CD8-positive, alpha-beta memory T cell (primary cell): ENCODE measurements around the gene GDPD5. TPM values are rescaled to one million over a fixed set of nuclear protein-coding genes. Genes with fewer than 3 reads are reported as not detected.
A peak's percentile ranks its signal among the peaks of the same experiment; 100 is the strongest.

Experiments used
- CTCF ChIA-PET: fragments of 350-600 bp; sonication (Branson Sonifier 250); formaldehyde crosslinking; loops from one replicate; lab custom pipeline; 2021; ENCODE audit warnings: antibody characterized with exemption; lab: Charles Lee
- POLR2A ChIA-PET: fragments of 350-600 bp; sonication (Branson Sonifier 250); formaldehyde crosslinking; loops from one replicate; lab custom pipeline; 2021; ENCODE audit warnings: antibody characterized with exemption; lab: Charles Lee
- DNase-seq, 5 donors: peaks; one replicate each; pipeline versions ENCODE4 v3.0.0 to v3.0.0-alpha.2; 2020 to 2022; ENCODE audit warnings: mixed read lengths in 1 of 5
- H3K27ac ChIP-seq: one replicate; pipeline ENCODE4 v1.7.0; 2013; ENCODE audit warnings: low read depth, mild to moderate bottlenecking, low read length, moderate library complexity
- H3K27me3 ChIP-seq: 2 replicates; pipeline ENCODE4 v1.7.0; 2013; ENCODE audit warnings: low read length, mild to moderate bottlenecking; ENCODE audit not compliant: insufficient read depth, poor library complexity, severe bottlenecking
- H3K36me3 ChIP-seq: 2 replicates; pipeline ENCODE4 v1.7.0; 2013; ENCODE audit warnings: mild to moderate bottlenecking, low read length, moderate library complexity; ENCODE audit not compliant: insufficient read depth
- H3K4me1 ChIP-seq: 2 replicates; pipeline ENCODE4 v1.7.0; 2013; ENCODE audit warnings: mild to moderate bottlenecking, low read length, moderate library complexity; ENCODE audit not compliant: insufficient read depth
- H3K4me3 ChIP-seq: 2 replicates; pipeline ENCODE4 v1.7.0; 2013; ENCODE audit warnings: mild to moderate bottlenecking, low read length
- H3K9me3 ChIP-seq: 2 replicates; pipeline ENCODE4 v1.7.0; 2013; ENCODE audit warnings: mild to moderate bottlenecking, low read length
- H3K27ac Mint-ChIP-seq, 8 donors: one replicate each; pipeline ENCODE4 v1.8.0; 2020 to 2021; ENCODE audit warnings: mixed read lengths in 8 of 8, mild to moderate bottlenecking in 6 of 8, inconsistent platforms in 3 of 8, moderate library complexity in 3 of 8
- H3K27me3 Mint-ChIP-seq, 2 donors: one replicate each; pipeline ENCODE4 v1.8.0; 2020 to 2021; ENCODE audit warnings: mixed read lengths in 2 of 2, mild to moderate bottlenecking in 1 of 2, moderate library complexity in 1 of 2
- H3K36me3 Mint-ChIP-seq, 3 donors: one replicate each; pipeline ENCODE4 v1.8.0; 2020 to 2021; ENCODE audit warnings: mixed read lengths in 3 of 3, inconsistent platforms in 1 of 3, mild to moderate bottlenecking in 1 of 3
- H3K4me1 Mint-ChIP-seq, 3 donors: one replicate each; pipeline ENCODE4 v1.8.0; 2020 to 2021; ENCODE audit warnings: mixed read lengths in 3 of 3, inconsistent platforms in 1 of 3, mild to moderate bottlenecking in 1 of 3
- H3K4me3 Mint-ChIP-seq, 7 donors: one replicate each; pipeline ENCODE4 v1.8.0; 2020 to 2021; ENCODE audit warnings: mixed read lengths in 7 of 7, mild to moderate bottlenecking in 6 of 7, moderate library complexity in 4 of 7, inconsistent platforms in 2 of 7
- H3K9me3 Mint-ChIP-seq, 5 donors: one replicate each; pipeline ENCODE4 v1.8.0; 2020 to 2022; ENCODE audit warnings: mixed read lengths in 5 of 5, mild to moderate bottlenecking in 3 of 5, moderate library complexity in 2 of 5, inconsistent platforms in 1 of 5
- polyA plus RNA-seq: library from polyadenylated mRNA; unstranded; fragments of 300-500 nt; fragmentation: Illumina TruSeq; gene quantifications from one replicate; pipeline ENCODE4 v1.2.3, GENCODE V29; 2021
- total RNA-seq, 2 experiments: library from RNA; stranded (reverse); gene quantifications; one replicate each; pipeline ENCODE4 v1.2.3, GENCODE V29; 2021

Gene GDPD5
- total and polyA plus RNA-seq, 3 experiments from 2014 or later = 8.9 to 10.4 (median 9.1) TPM

GRCh38 chr11:75523189-75523588 is 2.6 kb downstream of the GDPD5 start:
- peaks cover 25% of the 10 kb centered on the region for H3K4me1 ChIP-seq
- CTCF ChIA-PET = interaction anchor here (1.1 to 17.2 kb wide), 6 partner anchors 9 to 80 kb away, joined by 3 to 212 read pairs (median 6); no protein-coding TSS in a partner anchor
- no peak overlapping the region for H3K27ac ChIP-seq
- POLR2A ChIA-PET = interaction anchor here (1.1 kb wide), 1 partner anchor 21 kb away, joined by 3 read pairs; no protein-coding TSS in a partner anchor
- Mint-ChIP-seq H3K9me3 (no peaks in the 10 kb centered on the region), H3K4me1 (peaks cover 29 to 63% (median 52%) of the 10 kb centered on the region in 3 donors), H3K27ac (peak overlapping the region in 6 of 8 donors; percentile 61 to 91 (median 70)), H3K4me3 (peak overlapping the region; percentile 8 to 95 (median 91)), H3K36me3 (peaks cover 0 to 1% (median 0%) of the 10 kb centered on the region in 3 donors), H3K27me3 (peaks cover 0 to 2% of the 10 kb centered on the region in 2 donors)
- no peaks in the 10 kb centered on the region for H3K27me3 ChIP-seq
- DNase-seq = no peak
- no peaks in the 10 kb centered on the region for H3K36me3 ChIP-seq
- no peaks in the 10 kb centered on the region for H3K9me3 ChIP-seq
- no peak overlapping the region for H3K4me3 ChIP-seq

GRCh38 chr11:75522286-75523044 is 3.3 kb downstream of the GDPD5 start:
- Histone ChIP-seq H3K27me3 (no peaks in the 10 kb centered on the region), H3K4me1 (peaks cover 30% of the 10 kb centered on the region), H3K9me3 (no peaks in the 10 kb centered on the region), H3K36me3 (no peaks in the 10 kb centered on the region), H3K4me3 (no peak overlapping the region), H3K27ac (no peak overlapping the region)
- DNase-seq = no peak
- peaks cover 0 to 2% (median 1%) of the 10 kb centered on the region in 3 donors for H3K36me3 Mint-ChIP-seq
- H3K4me3 Mint-ChIP-seq = peak overlapping the region in 2 of 7 donors; percentile 26 to 60
- ChIA-PET POLR2A (interaction anchor here (0.6 kb wide), 1 partner anchor 33 kb away, joined by 3 read pairs; no protein-coding TSS in a partner anchor), CTCF (interaction anchor here (1.1 to 17.2 kb wide), 6 partner anchors 10 to 79 kb away, joined by 3 to 212 read pairs (median 8); no protein-coding TSS in a partner anchor)
- peaks cover 0 to 2% of the 10 kb centered on the region in 2 donors for H3K27me3 Mint-ChIP-seq
- H3K9me3 Mint-ChIP-seq = no peaks in the 10 kb centered on the region
- H3K4me1 Mint-ChIP-seq = peaks cover 30 to 68% (median 53%) of the 10 kb centered on the region in 3 donors
- peak overlapping the region in 2 of 8 donors; percentile 79 to 86 for H3K27ac Mint-ChIP-seq

GRCh38 chr11:75520688-75521087 is 5.1 kb downstream of the GDPD5 start:
- Histone ChIP-seq H3K36me3 (no peaks in the 10 kb centered on the region), H3K9me3 (no peaks in the 10 kb centered on the region), H3K27me3 (no peaks in the 10 kb centered on the region), H3K4me3 (no peak overlapping the region), H3K4me1 (peaks cover 26% of the 10 kb centered on the region), H3K27ac (no peak overlapping the region)
- no peak overlapping the region for H3K4me3 Mint-ChIP-seq
- no peak for DNase-seq
- peaks cover 0 to 4% of the 10 kb centered on the region in 2 donors for H3K27me3 Mint-ChIP-seq
- no peaks in the 10 kb centered on the region for H3K9me3 Mint-ChIP-seq
- POLR2A ChIA-PET = no interaction called here
- H3K4me1 Mint-ChIP-seq = peaks cover 33 to 75% (median 58%) of the 10 kb centered on the region in 3 donors
- H3K36me3 Mint-ChIP-seq = peaks cover 0 to 2% (median 1%) of the 10 kb centered on the region in 3 donors
- CTCF ChIA-PET = interaction anchor here (2.2 to 17.2 kb wide), 2 partner anchors 11 to 77 kb away, joined by 9 to 212 read pairs; no protein-coding TSS in a partner anchor
- H3K27ac Mint-ChIP-seq = peak overlapping the region in 2 of 8 donors; percentile 60 to 74

DNA sequence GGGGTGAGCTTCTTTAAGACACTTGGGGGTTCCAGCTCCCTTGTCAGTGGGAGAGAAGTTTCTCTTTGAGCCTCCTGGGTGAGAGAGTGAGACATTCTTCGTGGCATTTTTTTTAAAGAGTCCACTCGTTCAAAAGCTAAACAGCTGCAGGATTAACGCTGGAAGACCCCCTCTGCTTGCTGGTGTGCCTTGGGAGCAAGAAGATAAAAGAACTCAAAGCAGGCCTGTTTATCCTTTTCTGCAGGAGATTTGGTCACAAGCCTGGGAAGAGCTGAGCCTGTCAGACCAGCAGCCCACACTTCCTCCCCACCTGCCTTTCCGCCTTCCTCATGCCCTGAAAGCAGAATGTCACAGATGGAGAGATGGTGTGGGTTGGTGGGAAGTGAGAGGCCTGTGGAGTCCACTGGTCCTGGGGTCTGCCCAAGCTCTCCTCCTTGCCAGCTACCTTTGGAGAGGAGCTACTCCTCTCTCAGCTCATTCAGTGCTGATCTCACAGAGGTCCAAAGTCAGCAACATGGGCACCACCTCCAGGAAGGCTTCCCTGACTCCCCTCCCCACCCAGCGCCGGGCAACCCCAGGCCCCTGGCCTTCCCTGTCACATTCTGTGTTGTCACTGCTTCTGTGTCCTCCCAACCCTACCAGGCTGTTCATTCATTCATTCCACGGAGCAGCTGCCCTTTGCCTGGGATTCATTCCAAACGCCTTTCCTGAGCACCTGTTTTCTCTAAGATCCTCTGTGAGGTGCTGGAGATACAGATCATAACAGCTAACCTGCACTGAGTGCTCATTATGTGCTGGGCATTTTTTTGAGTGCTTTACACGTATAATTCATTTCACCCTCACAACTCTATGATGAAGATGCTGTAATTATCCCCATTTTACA is 6.7 kb downstream of the GDPD5 start:
- CTCF ChIA-PET = interaction anchor here (1.0 to 17.2 kb wide), 3 partner anchors 12 to 76 kb away, joined by 3 to 212 read pairs (median 5); no protein-coding TSS in a partner anchor
- peak overlapping the region in 7 of 8 donors; percentile 29 to 83 (median 60) for H3K27ac Mint-ChIP-seq
- no peaks in the 10 kb centered on the region for H3K9me3 Mint-ChIP-seq
- H3K36me3 Mint-ChIP-seq = peaks cover 0 to 2% (median 0%) of the 10 kb centered on the region in 3 donors
- DNase-seq = no peak
- Histone ChIP-seq H3K4me1 (peaks cover 17% of the 10 kb centered on the region), H3K27me3 (no peaks in the 10 kb centered on the region), H3K4me3 (no peak overlapping the region), H3K9me3 (no peaks in the 10 kb centered on the region), H3K36me3 (no peaks in the 10 kb centered on the region), H3K27ac (no peak overlapping the region)
- peak overlapping the region in 2 of 7 donors; percentile 3 to 53 for H3K4me3 Mint-ChIP-seq
- H3K4me1 Mint-ChIP-seq = peaks cover 27 to 81% (median 49%) of the 10 kb centered on the region in 3 donors
- POLR2A ChIA-PET = no interaction called here
- peaks cover 0 to 4% of the 10 kb centered on the region in 2 donors for H3K27me3 Mint-ChIP-seq

DNA sequence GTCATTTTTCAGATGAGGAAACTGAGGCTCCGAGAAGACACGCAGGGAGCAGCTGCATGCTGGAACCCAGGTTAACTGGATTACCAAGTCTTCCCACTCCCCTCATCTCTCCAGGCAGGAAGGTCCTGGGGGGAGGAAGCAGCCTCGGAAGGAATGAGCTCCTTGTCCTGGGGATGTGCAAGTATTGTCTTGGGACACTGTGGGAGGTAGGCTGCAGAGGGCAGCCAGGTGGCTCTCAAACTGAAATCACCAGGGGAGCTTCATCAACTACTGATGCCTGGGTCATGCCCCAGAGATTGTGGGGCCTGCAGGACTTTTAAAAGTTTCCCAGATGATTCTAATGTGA is 7.6 kb downstream of the GDPD5 start:
- POLR2A ChIA-PET = no interaction called here
- H3K27ac ChIP-seq = no peak overlapping the region
- Mint-ChIP-seq H3K27ac (peak overlapping the region in 5 of 8 donors; percentile 12 to 83 (median 55)), H3K4me3 (no peak overlapping the region), H3K4me1 (peaks cover 19 to 77% (median 41%) of the 10 kb centered on the region in 3 donors), H3K9me3 (no peaks in the 10 kb centered on the region), H3K36me3 (peaks cover 0 to 2% (median 0%) of the 10 kb centered on the region in 3 donors), H3K27me3 (peaks cover 0 to 4% of the 10 kb centered on the region in 2 donors)
- H3K36me3 ChIP-seq = no peaks in the 10 kb centered on the region
- DNase-seq = no peak
- peaks cover 8% of the 10 kb centered on the region for H3K4me1 ChIP-seq
- H3K9me3 ChIP-seq = no peaks in the 10 kb centered on the region
- H3K27me3 ChIP-seq = no peaks in the 10 kb centered on the region
- CTCF ChIA-PET = interaction anchor here (1.8 to 17.2 kb wide), 2 partner anchors 13 to 75 kb away, joined by 5 to 212 read pairs; no protein-coding TSS in a partner anchor
- H3K4me3 ChIP-seq = no peak overlapping the region

DNA sequence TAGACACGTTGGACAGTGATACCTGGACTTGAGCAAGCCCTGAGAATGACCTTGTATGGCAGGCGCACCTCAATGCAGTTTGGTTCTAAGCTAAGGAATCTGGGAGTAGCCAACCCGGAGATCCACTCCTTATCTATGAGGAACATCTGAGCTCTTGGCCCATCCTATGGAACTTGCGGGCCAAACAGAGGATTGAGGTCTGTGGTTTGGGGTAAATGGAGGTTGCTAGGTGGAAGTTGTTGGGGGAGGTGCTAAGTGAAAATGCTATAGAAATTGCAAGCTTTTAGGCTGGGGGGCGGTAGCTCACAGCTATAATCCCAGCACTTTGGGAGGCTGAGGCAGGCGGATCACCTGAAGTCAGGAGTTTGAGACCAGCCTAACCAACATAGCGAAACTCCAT is 8.9 kb downstream of the GDPD5 start:
- H3K27ac ChIP-seq = no peak overlapping the region
- H3K36me3 ChIP-seq = no peaks in the 10 kb centered on the region
- Mint-ChIP-seq H3K4me3 (peak overlapping the region in 6 of 7 donors; percentile 15 to 76 (median 26)), H3K36me3 (peaks cover 0 to 2% (median 0%) of the 10 kb centered on the region in 3 donors), H3K27me3 (peaks cover 0 to 3% of the 10 kb centered on the region in 2 donors), H3K27ac (peak overlapping the region in 6 of 8 donors; percentile 5 to 63 (median 30)), H3K9me3 (no peaks in the 10 kb centered on the region), H3K4me1 (peaks cover 17 to 69% (median 37%) of the 10 kb centered on the region in 3 donors)
- H3K4me3 ChIP-seq = no peak overlapping the region
- ChIA-PET CTCF (interaction anchor here (0.8 to 1.8 kb wide), 2 partner anchors 9 to 15 kb away, joined by 3 to 5 read pairs; partner anchors contain the start of gene GDPD5), POLR2A (no interaction called here)
- peaks cover 6% of the 10 kb centered on the region for H3K4me1 ChIP-seq
- no peak for DNase-seq
- no peaks in the 10 kb centered on the region for H3K9me3 ChIP-seq
- no peaks in the 10 kb centered on the region for H3K27me3 ChIP-seq

DNA sequence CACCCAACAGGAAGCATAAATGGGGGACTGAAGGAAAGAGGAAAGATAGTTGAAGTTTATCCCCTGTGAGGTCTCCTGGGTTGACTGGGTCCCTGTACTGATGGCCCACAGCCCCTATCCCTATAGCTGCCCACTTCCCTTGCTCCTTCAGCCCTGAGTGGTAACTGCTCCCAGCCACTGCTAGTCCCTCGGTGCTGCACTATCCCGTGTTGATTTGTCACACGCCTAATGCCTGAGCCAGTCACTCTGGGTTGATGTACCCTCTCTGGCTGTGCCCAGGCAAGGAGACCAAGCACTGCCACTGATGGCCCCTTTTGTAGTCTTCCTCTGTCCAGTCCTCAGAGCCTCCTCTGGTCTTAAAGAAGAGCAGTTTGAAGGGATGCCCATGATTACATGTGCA is 9.6 kb downstream of the GDPD5 start:
- Histone ChIP-seq H3K27ac (no peak overlapping the region), H3K4me1 (peaks cover 6% of the 10 kb centered on the region), H3K9me3 (no peaks in the 10 kb centered on the region), H3K36me3 (no peaks in the 10 kb centered on the region), H3K27me3 (no peaks in the 10 kb centered on the region), H3K4me3 (no peak overlapping the region)
- Mint-ChIP-seq H3K27ac (peak overlapping the region in 3 of 8 donors; percentile 30 to 52 (median 37)), H3K36me3 (peaks cover 0 to 2% (median 0%) of the 10 kb centered on the region in 3 donors), H3K9me3 (no peaks in the 10 kb centered on the region), H3K4me1 (peaks cover 21 to 63% (median 35%) of the 10 kb centered on the region in 3 donors), H3K27me3 (peaks cover 0 to 2% of the 10 kb centered on the region in 2 donors), H3K4me3 (peak overlapping the region in 1 of 7 donors; percentile 12)
- ChIA-PET CTCF (no interaction called here), POLR2A (no interaction called here)
- no peak for DNase-seq
